Stimulated activated effector memory CD8-positive, alpha-beta T cell treated with anti-CD3 and anti-CD28 coated beads, Interleukin-12 subunit alpha, Interleukin-12 subunit beta, amount 100 ng/mL, for 72 hours (primary cell): Measurements from ENCODE around the gene OSBP2.
"Not testable (repeated sequence)": the region's sequence is repeated elsewhere in the genome, so short reads cannot be mapped to it uniquely, and the experiment has no call there.

Experiments used
- ATAC-seq: fragments of 150-1000 bp; cut with Tn5 transposase; 2 replicates; pipeline ENCODE4 v1.10.0; 2021
- DNase-seq, 2 donors: peaks; one replicate each; pipeline ENCODE4 v3.0.0; 2021 to 2022; ENCODE audit warnings: low spot score in 2 of 2
- H3K27ac Mint-ChIP-seq: one replicate; pipeline ENCODE4 v1.8.0; 2022; ENCODE audit warnings: mild to moderate bottlenecking, mixed read lengths
- H3K36me3 Mint-ChIP-seq: one replicate; pipeline ENCODE4 v1.8.0; 2022; ENCODE audit warnings: mild to moderate bottlenecking, mixed read lengths
- H3K4me1 Mint-ChIP-seq: one replicate; pipeline ENCODE4 v1.8.0; 2022; ENCODE audit warnings: mixed read lengths
- H3K4me3 Mint-ChIP-seq: one replicate; pipeline ENCODE4 v1.8.0; 2022; ENCODE audit warnings: mild to moderate bottlenecking, mixed read lengths
- H3K9me3 Mint-ChIP-seq: one replicate; pipeline ENCODE4 v1.8.0; 2022; ENCODE audit warnings: mixed read lengths

Gene OSBP2

GRCh38 chr22:30728826-30729225, 34.2 kb downstream of the OSBP2 start:
- H3K36me3 Mint-ChIP-seq = no peaks in the 10 kb centered on the region
- H3K4me1 Mint-ChIP-seq = no peaks in the 10 kb centered on the region
- ATAC-seq (no peak), DNase-seq (no peak)
- no peak overlapping the region for H3K27ac Mint-ChIP-seq
- H3K4me3 Mint-ChIP-seq = no peak overlapping the region
- no peaks in the 10 kb centered on the region for H3K9me3 Mint-ChIP-seq

GRCh38 chr22:30731658-30732057, 37.0 kb downstream of the OSBP2 start:
- Mint-ChIP-seq H3K36me3 (no peaks in the 10 kb centered on the region), H3K4me3 (no peak overlapping the region), H3K4me1 (no peaks in the 10 kb centered on the region), H3K9me3 (no peaks in the 10 kb centered on the region), H3K27ac (no peak overlapping the region)
- ATAC-seq (no peak), DNase-seq (no peak)

- Mint-ChIP-seq H3K4me3 (no peak overlapping the region), H3K9me3 (no peaks in the 10 kb centered on the region), H3K27ac (no peak overlapping the region), H3K36me3 (no peaks in the 10 kb centered on the region), H3K4me1 (no peaks in the 10 kb centered on the region)
- ATAC-seq = no peak
- no peak for DNase-seq
These were observed 37.8 kb downstream of the OSBP2 start for GRCh38 chr22:30732426-30732825.

GRCh38 chr22:30733181-30733631, 38.5 kb downstream of the OSBP2 start:
- H3K36me3 Mint-ChIP-seq = no peaks in the 10 kb centered on the region
- no peaks in the 10 kb centered on the region for H3K4me1 Mint-ChIP-seq
- no peak overlapping the region for H3K27ac Mint-ChIP-seq
- ATAC-seq = no peak
- H3K9me3 Mint-ChIP-seq = no peaks in the 10 kb centered on the region
- H3K4me3 Mint-ChIP-seq = no peak overlapping the region
- no peak for DNase-seq

- Mint-ChIP-seq H3K4me1 (peaks cover 57% of the 10 kb centered on the region), H3K27ac (peak overlapping the region; percentile 87), H3K4me3 (peak overlapping the region; percentile 42)
- peak in 1 of 2 donors; percentile 67 for DNase-seq
- H3K36me3 Mint-ChIP-seq, H3K9me3 Mint-ChIP-seq: not testable (repeated sequence)
- peak; percentile 14 for ATAC-seq
These were observed 45.3 kb downstream of the OSBP2 start for GRCh38 chr22:30740007-30740406.

GRCh38 chr22:30740511-30740910, 45.8 kb downstream of the OSBP2 start:
- Mint-ChIP-seq H3K27ac (peak overlapping the region; percentile 87), H3K4me3 (peak overlapping the region; percentile 42), H3K4me1 (peaks cover 61% of the 10 kb centered on the region)
- peak; percentile 23 to 76 for DNase-seq
- H3K9me3 Mint-ChIP-seq, H3K36me3 Mint-ChIP-seq: not testable (repeated sequence)
- peak; percentile 80 for ATAC-seq

GRCh38 chr22:30742291-30743256, 47.9 kb downstream of the OSBP2 start:
- peaks cover 79% of the 10 kb centered on the region for H3K4me1 Mint-ChIP-seq
- DNase-seq (peak in 1 of 2 donors; percentile 80), ATAC-seq (peak; percentile 78)
- H3K9me3 Mint-ChIP-seq = no peaks in the 10 kb centered on the region
- peak overlapping the region; percentile 62 for H3K4me3 Mint-ChIP-seq
- peak overlapping the region; percentile 88 for H3K27ac Mint-ChIP-seq
- H3K36me3 Mint-ChIP-seq = no peaks in the 10 kb centered on the region

GRCh38 chr22:30743257-30744020, 48.8 kb downstream of the OSBP2 start:
- peak overlapping the region; percentile 62 for H3K4me3 Mint-ChIP-seq
- H3K27ac Mint-ChIP-seq = peak overlapping the region; percentile 88
- peak in 1 of 2 donors; percentile 72 for DNase-seq
- peaks cover 82% of the 10 kb centered on the region for H3K4me1 Mint-ChIP-seq
- peak; percentile 58 for ATAC-seq
- no peaks in the 10 kb centered on the region for H3K9me3 Mint-ChIP-seq
- no peaks in the 10 kb centered on the region for H3K36me3 Mint-ChIP-seq

GRCh38 chr22:30744224-30744623, 49.5 kb downstream of the OSBP2 start:
- Mint-ChIP-seq H3K4me3 (peak overlapping the region; percentile 62), H3K27ac (peak overlapping the region; percentile 88), H3K9me3 (no peaks in the 10 kb centered on the region), H3K4me1 (peaks cover 76% of the 10 kb centered on the region), H3K36me3 (no peaks in the 10 kb centered on the region)
- DNase-seq = peak in 1 of 2 donors; percentile 51
- ATAC-seq = no peak

GRCh38 chr22:30747493-30747892, 52.8 kb downstream of the OSBP2 start:
- Mint-ChIP-seq H3K4me1 (peaks cover 49% of the 10 kb centered on the region), H3K36me3 (no peaks in the 10 kb centered on the region), H3K4me3 (no peak overlapping the region), H3K9me3 (no peaks in the 10 kb centered on the region), H3K27ac (peak overlapping the region; percentile 30)
- no peak for ATAC-seq
- no peak for DNase-seq

- Mint-ChIP-seq H3K9me3 (no peaks in the 10 kb centered on the region), H3K4me3 (no peak overlapping the region), H3K4me1 (peaks cover 32% of the 10 kb centered on the region), H3K36me3 (no peaks in the 10 kb centered on the region), H3K27ac (no peak overlapping the region)
- ATAC-seq (no peak), DNase-seq (no peak)
These were observed 54.6 kb downstream of the OSBP2 start for GRCh38 chr22:30749272-30749671.

GRCh38 chr22:30749849-30750248, 55.2 kb downstream of the OSBP2 start:
- H3K27ac Mint-ChIP-seq = no peak overlapping the region
- no peak for ATAC-seq
- no peak overlapping the region for H3K4me3 Mint-ChIP-seq
- H3K4me1 Mint-ChIP-seq = peaks cover 26% of the 10 kb centered on the region
- no peaks in the 10 kb centered on the region for H3K9me3 Mint-ChIP-seq
- no peaks in the 10 kb centered on the region for H3K36me3 Mint-ChIP-seq
- DNase-seq = no peak

- peaks cover 13% of the 10 kb centered on the region for H3K4me1 Mint-ChIP-seq
- no peaks in the 10 kb centered on the region for H3K9me3 Mint-ChIP-seq
- DNase-seq = no peak
- H3K27ac Mint-ChIP-seq = no peak overlapping the region
- no peak overlapping the region for H3K4me3 Mint-ChIP-seq
- ATAC-seq = no peak
- no peaks in the 10 kb centered on the region for H3K36me3 Mint-ChIP-seq
These were observed 56.9 kb downstream of the OSBP2 start for GRCh38 chr22:30751529-30751928.

- Mint-ChIP-seq H3K27ac (no peak overlapping the region), H3K4me3 (no peak overlapping the region), H3K36me3 (no peaks in the 10 kb centered on the region), H3K9me3 (no peaks in the 10 kb centered on the region), H3K4me1 (peaks cover under 1% of the 10 kb centered on the region)
- ATAC-seq = no peak
- DNase-seq = no peak
These were observed 58.1 kb downstream of the OSBP2 start for GRCh38 chr22:30752771-30753170.

- Mint-ChIP-seq H3K9me3 (no peaks in the 10 kb centered on the region), H3K4me3 (no peak overlapping the region), H3K4me1 (no peaks in the 10 kb centered on the region), H3K36me3 (no peaks in the 10 kb centered on the region), H3K27ac (no peak overlapping the region)
- no peak for DNase-seq
- ATAC-seq = no peak
These were observed 59.0 kb downstream of the OSBP2 start for GRCh38 chr22:30753701-30754100.
